Testis (tissue), 2 donors: ENCODE results near the gene IGFALS.

Source experiments
- POLR2A ChIP-seq: fragments of 450-650 bp; IDR thresholded peaks from one replicate; pipeline ENCODE4 v1.6.1; 2017; ENCODE audit warnings: antibody characterized with exemption, mild to moderate bottlenecking, moderate library complexity
- TF ChIP-seq, protein P1 (sequence below), 3 experiments: fragments of 450-650 bp in 2 of 3; fragments of 200-600 bp in 1 of 3; sonication (generic) in 1 of 3; IDR thresholded peaks; one replicate each; pipeline ENCODE4 v1.5.1; 2016 to 2019; ENCODE audit warnings: antibody characterized with exemption in 3 of 3, mild to moderate bottlenecking in 2 of 3, moderate library complexity in 1 of 3

DNA sequence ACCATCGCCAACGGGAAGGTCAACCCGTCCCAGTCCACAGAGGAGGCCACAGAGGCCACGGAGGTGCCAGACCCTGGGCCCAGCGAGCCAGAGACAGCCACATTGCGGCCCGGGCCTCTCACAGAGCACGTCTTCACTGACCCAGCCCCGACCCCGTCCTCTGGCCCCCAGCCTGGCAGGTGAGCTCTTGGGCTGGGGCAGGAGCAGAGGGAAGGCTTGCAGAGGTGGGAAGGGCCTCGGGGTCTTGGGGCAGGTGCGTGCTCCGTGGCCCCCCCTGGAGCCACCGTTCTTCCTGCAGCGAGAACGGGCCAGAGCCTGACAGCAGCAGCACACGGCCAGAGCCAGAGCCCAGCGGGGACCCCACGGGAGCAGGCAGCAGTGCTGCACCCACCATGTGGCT lies 27.3 kb downstream of the IGFALS start:
- TF ChIP-seq, protein P1, sequence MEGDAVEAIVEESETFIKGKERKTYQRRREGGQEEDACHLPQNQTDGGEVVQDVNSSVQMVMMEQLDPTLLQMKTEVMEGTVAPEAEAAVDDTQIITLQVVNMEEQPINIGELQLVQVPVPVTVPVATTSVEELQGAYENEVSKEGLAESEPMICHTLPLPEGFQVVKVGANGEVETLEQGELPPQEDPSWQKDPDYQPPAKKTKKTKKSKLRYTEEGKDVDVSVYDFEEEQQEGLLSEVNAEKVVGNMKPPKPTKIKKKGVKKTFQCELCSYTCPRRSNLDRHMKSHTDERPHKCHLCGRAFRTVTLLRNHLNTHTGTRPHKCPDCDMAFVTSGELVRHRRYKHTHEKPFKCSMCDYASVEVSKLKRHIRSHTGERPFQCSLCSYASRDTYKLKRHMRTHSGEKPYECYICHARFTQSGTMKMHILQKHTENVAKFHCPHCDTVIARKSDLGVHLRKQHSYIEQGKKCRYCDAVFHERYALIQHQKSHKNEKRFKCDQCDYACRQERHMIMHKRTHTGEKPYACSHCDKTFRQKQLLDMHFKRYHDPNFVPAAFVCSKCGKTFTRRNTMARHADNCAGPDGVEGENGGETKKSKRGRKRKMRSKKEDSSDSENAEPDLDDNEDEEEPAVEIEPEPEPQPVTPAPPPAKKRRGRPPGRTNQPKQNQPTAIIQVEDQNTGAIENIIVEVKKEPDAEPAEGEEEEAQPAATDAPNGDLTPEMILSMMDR (IDR thresholded peaks at IDR 0.05), result no peak
- TF ChIP-seq POLR2A, result no peak
